ENCODE measurements around the gene MTARC1. TPM values are rescaled to one million over a fixed set of nuclear protein-coding genes. Genes with fewer than 3 reads are reported as not detected.

MTARC1 gene
- total RNA-seq, result 1 to 10 TPM in 3 of 4 donors, under 1 TPM in 1; 0.29 to 6.8 (median 5.1) TPM

- Histone ChIP-seq H3K36me3 (no peaks in the 10 kb centered on the region), H3K27me3 (no peaks in the 10 kb centered on the region), H3K4me1 (no peaks in the 10 kb centered on the region), H3K27ac (peak within 1 kb of the TSS; percentile 5 to 17), H3K9me3 (no peaks in the 10 kb centered on the region), H3K4me3 (peak within 1 kb of the TSS; percentile 35 to 51)
- peak in 1 of 2 donors; percentile 40 for DNase-seq
- intact Hi-C loops (cut with DNase I; ENCODE audit: low total_unique reads), result no loop called here
- TF ChIP-seq POLR2A (IDR thresholded peaks at IDR 0.05) (no peak), CTCF (IDR thresholded peaks at IDR 0.05) (peak in 1 of 4 experiments; percentile 14)
These were observed at the start of gene MTARC1 for GRCh38 chr1:220786337-220787068. TSS of gene MTARC1 (plus strand) at chr1:220786913. CDS start at chr1:220786945, 32 bp downstream.

GRCh38 chr1:220741349-220741748 is 45.4 kb upstream of the MTARC1 start:
- Histone ChIP-seq H3K4me3 (no peak overlapping the region), H3K27ac (no peak overlapping the region), H3K9me3 (no peaks in the 10 kb centered on the region), H3K27me3 (no peaks in the 10 kb centered on the region), H3K36me3 (no peaks in the 10 kb centered on the region), H3K4me1 (no peaks in the 10 kb centered on the region)
- TF ChIP-seq CTCF (IDR thresholded peaks at IDR 0.05) (no peak), POLR2A (IDR thresholded peaks at IDR 0.05) (no peak)
- DNase-seq, result no peak
- intact Hi-C loops (cut with DNase I; ENCODE audit: low total_unique reads), result no loop called here

- DNase-seq, result no peak
- intact Hi-C loops (cut with DNase I; ENCODE audit: low total_unique reads), result no loop called here
- H3K4me1 ChIP-seq, result no peaks in the 10 kb centered on the region
- no peak for TF ChIP-seq POLR2A (IDR thresholded peaks at IDR 0.05)
- TF ChIP-seq CTCF (IDR thresholded peaks at IDR 0.05), result no peak
- H3K36me3 ChIP-seq, result no peaks in the 10 kb centered on the region
- H3K27ac ChIP-seq, result no peak overlapping the region
- H3K9me3 ChIP-seq, result no peaks in the 10 kb centered on the region
- H3K4me3 ChIP-seq, result no peak overlapping the region
- H3K27me3 ChIP-seq, result no peaks in the 10 kb centered on the region
These were observed 44.9 kb upstream of the MTARC1 start for GRCh38 chr1:220741825-220742224.

- no peak overlapping the region for H3K4me3 ChIP-seq
- no peaks in the 10 kb centered on the region for H3K27me3 ChIP-seq
- no peak for TF ChIP-seq CTCF (IDR thresholded peaks at IDR 0.05)
- no peak for TF ChIP-seq POLR2A (IDR thresholded peaks at IDR 0.05)
- no peak for DNase-seq
- no peak overlapping the region for H3K27ac ChIP-seq
- H3K4me1 ChIP-seq, result no peaks in the 10 kb centered on the region
- H3K9me3 ChIP-seq, result no peaks in the 10 kb centered on the region
- H3K36me3 ChIP-seq, result no peaks in the 10 kb centered on the region
- intact Hi-C loops (cut with DNase I; ENCODE audit: low total_unique reads), result no loop called here
These were observed 44.2 kb upstream of the MTARC1 start for GRCh38 chr1:220742520-220742919.

GRCh38 chr1:220746851-220747250 is 39.9 kb upstream of the MTARC1 start:
- no peak for DNase-seq
- intact Hi-C loops (cut with DNase I; ENCODE audit: low total_unique reads), result no loop called here
- Histone ChIP-seq H3K27me3 (no peaks in the 10 kb centered on the region), H3K36me3 (no peaks in the 10 kb centered on the region), H3K4me1 (no peaks in the 10 kb centered on the region), H3K9me3 (no peaks in the 10 kb centered on the region), H3K27ac (no peak overlapping the region), H3K4me3 (no peak overlapping the region)
- TF ChIP-seq POLR2A (IDR thresholded peaks at IDR 0.05), result no peak
- TF ChIP-seq CTCF (IDR thresholded peaks at IDR 0.05), result no peak
